Stimulated activated CD4-positive, alpha-beta T cell treated with anti-CD3 and anti-CD28 coated beads, Interleukin-15, amount 100 ng/mL, for 48 hours (primary cell): Measurements from ENCODE around the gene CHMP6.

Source experiments
- DNase-seq, 2 donors: peaks; one replicate each; pipeline ENCODE4 v3.0.0-alpha.2; 2020; ENCODE audit warnings: low read depth in 2 of 2

The CHMP6 gene

DNA sequence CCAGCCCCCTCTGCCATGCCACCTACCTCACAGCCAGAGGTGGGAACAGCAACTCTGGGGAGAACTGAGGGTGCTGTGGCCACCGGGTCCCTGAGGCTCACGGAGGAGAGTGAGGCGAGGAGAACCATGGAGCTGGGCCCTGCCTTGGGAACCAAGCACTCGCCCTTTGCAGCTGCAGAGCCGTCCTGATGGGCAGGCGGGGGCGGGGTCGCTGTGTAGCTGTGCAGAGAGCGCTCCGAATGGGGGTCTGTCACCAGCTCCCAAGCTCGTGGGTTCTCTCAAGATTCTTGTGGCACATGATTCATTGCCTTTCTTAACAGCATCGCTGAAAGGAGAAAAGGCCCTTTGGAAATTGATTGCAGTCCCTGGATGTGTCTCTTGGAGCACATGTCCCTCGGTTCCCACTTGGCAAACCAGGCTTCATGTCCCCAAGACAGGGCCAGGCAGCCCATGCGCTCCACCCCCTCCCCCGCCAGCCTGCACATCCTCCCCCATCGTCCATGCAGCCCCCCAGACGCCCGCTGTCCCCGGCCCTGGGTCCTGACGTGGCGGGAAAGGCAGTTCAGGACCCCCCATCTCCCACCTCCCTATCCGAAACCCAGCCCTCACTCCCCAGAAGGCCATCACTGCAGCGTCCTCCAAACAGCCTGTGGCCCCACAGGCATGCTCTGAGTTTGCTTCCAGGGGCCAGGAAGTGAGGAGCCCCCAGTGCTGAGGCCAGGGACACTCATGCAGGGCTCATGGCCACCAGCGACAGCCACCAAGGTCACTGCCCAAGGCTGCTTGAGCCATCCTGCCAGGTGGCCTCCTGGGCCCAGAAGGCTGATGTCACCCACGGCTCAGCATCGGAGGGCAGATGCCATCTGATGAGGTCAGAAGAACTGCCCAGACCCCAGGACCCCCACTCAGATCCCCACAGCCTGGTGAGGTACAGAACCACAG lies 20.6 kb upstream of the CHMP6 start:
- DNase-seq, result no peak

DNA sequence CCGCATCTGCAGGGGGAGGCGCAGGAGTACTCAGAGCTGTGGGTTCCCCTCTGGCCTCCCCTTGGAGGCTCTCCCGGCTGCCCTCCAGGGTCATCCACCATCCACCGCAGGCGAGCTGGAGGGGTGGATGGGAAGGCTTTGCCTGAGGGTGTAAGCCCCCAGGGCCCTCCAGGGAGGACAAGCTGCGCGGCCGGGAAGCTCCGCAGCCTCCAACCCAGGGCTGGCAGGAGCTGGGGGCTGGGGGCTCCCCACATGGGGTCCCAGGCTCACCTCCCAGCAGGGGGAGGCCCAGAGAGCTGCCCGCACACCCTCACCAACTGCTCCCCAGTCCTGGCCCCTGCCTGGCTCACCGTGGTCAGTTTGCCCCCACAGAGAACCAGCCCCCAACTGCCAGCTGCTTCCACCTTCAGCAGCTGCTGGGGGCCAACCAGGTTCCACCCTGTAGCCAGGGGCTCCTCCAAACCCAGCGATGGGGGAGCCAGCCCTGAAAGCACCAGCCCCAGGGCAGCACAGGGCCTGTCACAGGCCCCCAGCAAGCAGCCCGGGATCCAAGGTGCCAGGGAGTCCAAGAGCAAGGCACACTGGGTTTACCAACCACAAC lies 19.8 kb upstream of the CHMP6 start:
- DNase-seq, result no peak

- DNase-seq, result no peak
Measured at GRCh38 chr17:80976701-80977100, 14.9 kb upstream of the CHMP6 start.

DNA sequence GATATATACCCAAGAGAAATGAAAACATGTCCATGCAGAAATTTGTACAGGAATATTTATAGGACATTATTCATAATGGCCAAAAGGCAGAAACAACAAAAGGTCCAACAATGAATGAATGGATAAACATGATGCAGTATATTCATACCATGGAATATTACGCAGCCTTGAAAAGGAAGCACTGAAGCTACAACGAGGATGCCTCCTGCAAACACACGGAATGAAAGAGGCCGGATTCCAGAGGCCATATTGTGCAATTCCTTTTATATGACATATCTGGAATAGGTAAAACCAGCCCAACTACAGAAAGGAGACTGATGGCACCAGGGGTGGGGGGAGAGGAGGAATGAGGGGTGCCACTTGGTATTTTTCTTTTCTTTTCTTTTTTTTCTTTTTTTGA lies 14.5 kb upstream of the CHMP6 start:
- no peak for DNase-seq

DNA sequence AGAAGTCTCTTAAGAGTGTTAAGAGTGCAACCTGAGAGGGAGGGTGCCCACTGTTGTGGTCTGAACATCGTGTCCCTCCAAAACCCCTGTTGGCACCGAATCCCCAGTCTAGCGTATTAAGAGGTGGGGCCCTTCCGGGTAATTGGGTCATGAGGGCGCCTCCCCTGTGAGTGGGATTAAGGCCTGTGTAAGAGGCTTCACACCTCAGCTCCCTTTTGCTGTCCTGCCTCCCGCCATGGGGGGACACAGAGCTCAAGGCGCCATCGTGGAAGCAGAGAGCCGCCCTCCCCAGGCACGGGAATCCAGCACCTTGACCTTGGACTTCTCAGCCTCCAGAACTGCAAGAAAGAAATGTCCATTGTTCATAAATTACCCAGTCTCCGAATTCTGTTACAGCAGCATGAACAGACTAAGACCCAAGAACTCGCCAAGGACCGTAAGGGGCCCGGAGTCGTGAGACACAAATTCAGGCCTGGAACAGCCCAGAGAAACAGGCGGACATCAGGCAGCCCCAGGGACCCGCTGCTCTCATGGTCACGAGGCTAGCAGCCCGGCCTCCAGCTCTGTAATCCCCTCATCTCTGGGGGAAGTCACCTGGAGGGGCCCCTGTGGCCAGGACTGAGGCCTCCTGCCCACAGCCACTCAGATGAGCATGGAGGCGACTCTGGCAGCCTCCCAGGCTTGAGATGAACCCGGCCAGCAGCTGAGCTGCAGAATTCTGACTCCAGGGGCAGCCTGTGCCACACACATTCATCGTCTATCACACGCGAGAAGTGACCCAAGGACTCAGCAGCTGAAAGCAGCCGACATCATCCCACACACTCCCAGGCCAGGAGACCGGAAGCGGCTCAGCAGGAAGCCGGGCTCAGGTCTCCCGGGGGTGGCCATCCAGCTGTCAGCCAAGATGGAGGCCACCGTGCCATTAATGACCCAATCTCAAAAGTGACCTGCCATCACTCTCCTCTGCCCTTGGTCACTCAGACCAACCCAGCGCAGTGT lies 12.8 kb upstream of the CHMP6 start:
- DNase-seq, result no peak

DNA sequence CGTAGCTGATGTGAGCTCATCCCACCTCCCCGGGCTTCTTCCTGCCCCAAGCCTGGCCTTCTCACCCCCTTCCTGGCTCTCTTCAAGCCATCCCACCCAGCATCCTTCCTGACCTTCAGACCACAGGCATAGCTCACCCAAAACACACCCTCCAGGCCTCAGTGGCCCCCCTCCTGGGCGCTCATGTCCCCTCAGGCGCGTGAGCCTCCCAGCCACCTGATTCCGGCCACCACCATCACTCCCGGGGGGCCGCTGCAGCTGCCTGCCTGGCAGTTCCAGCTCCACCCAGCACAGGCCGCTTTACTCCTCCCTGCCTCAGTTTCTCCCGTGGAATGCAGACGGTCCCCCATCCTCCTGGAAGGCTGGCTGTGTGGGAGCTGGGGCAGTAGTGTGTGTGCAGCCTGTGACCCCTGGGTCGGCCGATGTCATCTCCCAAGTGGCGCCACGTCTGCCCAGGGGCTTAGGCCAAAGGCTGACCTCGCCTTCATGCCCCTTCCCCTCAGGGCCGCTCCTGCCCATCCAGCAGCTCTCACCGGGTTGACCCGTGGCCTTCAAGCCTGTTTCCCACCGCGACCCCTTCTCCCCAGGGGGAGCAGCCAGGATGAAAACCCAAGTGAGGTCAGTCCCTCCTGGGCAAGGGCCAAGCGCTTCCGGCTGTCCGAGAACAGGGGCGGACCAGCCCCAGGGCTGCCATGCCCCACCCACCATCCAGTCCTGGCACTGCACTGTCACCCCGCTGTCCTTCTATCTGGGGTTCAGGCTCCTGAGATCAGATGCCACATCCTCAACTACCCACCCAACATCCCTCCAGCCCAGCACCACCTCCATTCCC lies 11.9 kb upstream of the CHMP6 start:
- DNase-seq, result no peak

GRCh38 chr17:80980397-80981061 lies 11.1 kb upstream of the CHMP6 start:
- no peak for DNase-seq

DNA sequence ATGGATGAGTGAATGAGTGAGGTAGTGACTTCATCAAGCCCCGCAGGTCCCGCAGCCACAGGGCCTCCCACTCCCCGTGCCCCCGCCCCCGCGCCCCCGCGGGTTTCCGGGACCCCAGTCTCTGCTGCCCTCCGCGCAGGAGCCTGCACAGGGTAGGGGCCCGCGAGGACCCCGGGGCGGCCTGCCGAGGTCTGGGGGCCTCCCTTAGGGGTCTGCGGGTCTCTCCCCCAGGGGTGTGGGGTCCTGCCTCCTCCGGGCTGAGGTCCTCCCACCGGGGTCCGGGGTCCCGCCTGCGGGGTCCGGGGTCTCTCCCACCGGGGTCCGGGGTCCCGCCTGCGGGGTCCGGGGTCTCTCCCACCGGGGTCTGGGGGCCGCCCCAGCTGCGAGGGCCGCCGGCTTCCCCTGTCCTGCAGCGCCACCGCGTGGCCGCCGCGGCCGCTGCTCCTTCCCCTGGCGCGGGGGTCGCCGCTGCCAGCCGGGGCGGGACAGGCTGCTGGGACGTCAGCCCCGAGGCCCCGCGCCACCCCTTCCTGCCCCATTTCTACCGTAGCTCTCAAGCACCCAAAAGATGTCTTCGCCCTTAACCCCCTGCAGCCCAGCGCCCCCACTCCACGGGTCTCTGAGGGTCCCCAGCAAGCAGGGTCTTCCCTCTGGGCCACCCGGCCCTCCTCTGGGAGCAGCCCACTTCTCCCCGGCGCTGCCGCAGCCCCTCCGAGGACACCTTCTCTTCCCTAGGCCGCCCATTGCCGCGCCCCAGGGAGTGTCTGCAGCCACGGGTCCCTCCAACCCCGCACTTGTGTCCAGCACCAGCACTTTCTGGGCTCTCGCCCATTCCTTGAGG lies 10.4 kb upstream of the CHMP6 start:
- DNase-seq, result no peak

- DNase-seq, result no peak
Measured at GRCh38 chr17:80981929-80982425, 9.7 kb upstream of the CHMP6 start.

DNA sequence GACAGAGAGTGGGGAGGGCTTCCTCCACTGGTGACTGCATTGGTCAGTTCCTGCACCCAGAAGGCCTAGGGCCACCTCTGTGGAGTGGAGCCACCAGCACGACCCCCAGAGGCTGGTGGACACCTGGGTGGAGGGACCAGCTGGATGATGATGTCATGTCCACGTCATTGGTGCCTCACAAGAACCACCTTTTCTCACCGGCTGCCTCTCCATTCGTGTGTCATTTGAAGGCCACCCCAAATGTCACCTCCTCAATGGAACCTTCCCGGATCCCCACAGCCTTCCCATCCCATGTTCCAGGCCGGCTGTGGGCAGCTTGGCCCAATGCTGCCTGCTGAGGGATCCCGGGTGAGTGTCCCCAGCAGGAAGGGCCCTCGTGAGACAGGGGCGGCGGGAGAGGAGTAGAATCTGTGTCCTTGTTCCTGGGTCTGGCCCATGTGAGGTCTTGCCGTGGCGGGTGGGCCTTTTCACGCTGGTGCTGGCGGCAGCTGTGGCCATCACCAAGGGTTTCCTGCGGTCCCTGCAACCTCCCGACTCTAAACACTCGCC lies 9.1 kb upstream of the CHMP6 start:
- DNase-seq, result no peak

GRCh38 chr17:80983545-80983944 lies 8.1 kb upstream of the CHMP6 start:
- no peak for DNase-seq

GRCh38 chr17:80984749-80985148 lies 6.9 kb upstream of the CHMP6 start:
- no peak for DNase-seq

- no peak for DNase-seq
Measured at GRCh38 chr17:80986046-80986445, 5.6 kb upstream of the CHMP6 start.

DNA sequence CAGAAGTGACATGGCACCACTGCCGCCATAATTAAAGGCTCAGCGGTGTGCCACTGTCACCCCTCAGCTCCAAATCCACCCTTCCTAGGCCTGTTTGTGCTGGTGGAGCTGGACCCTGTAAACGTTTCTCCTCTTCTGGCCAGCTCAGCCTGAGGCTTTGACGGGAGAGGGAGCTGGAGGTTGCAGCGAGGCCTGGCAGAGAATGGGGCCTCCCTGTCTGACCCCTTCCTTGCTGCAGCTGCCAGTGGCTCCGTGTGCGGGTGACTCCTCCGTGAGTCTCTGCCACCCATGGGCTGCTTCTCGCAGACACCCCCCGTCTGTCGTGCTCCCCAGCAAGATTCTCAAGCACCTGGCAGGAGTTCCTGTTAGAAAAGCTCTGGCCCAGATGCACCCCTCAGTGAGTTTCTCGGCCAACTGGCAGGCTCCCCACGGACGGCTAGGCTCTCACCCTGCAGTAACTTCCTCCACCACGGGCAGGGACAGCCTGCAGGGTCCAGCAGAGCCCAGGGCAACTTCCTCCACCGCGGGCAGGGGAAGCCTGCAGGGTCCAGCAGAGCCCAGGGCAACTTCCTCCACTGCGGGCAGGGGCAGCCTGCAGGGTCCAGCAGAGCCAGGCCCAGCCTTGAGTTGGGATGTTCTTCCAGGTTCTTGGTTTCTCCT lies 4.7 kb upstream of the CHMP6 start:
- DNase-seq, result no peak

DNA sequence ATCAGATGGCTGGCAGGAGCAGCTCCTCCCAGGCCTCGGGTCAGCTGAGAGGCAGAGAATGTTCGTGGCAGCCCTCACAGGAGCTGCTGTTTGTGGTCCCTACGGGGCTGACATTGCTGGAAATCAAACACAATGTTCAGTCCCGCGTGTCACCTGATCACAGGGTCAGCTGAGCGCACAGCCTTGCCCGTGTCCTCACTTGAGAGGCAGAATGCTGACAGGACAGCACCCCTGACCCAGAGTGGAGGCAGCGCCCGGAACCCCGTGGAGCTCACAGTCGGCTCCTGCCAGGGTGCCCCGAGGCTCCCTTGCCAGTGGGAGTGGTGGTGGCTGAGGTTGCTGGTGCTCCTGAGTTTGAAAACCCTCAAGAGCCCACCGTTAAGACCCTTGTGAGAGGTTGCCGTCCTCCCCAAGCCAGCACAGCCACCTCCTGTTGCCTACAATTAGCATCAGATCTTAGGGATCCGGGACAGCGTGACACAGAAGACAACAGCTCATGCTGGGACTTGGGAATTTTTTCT lies 3.6 kb upstream of the CHMP6 start:
- DNase-seq, result no peak

- no peak for DNase-seq
Measured at GRCh38 chr17:80989586-80989913, 2.1 kb upstream of the CHMP6 start.

GRCh38 chr17:80990921-80991644 lies 558 bp upstream of the CHMP6 start:
- no peak for DNase-seq
